A673 (cell line): ENCODE measurements around the gene EEIG2. TPM values are rescaled to one million over a fixed set of nuclear protein-coding genes. Genes with fewer than 3 reads are reported as not detected.

Experiments used
- BruUV-seq: library from RNA; stranded (reverse); fragments of 400-500 nt; replicated peaks from 2 replicates; lab custom pipeline; 2021; lab: Mats Ljungman, UMichigan
- CTCF ChIA-PET: fragments of 300-600 bp; sonication (Branson Sonifier 250); formaldehyde crosslinking; loops from one replicate; lab custom pipeline; 2022; ENCODE audit warnings: antibody characterized with exemption; lab: Charles Lee
- POLR2A ChIA-PET: fragments of 300-600 bp; sonication (Branson Sonifier 250); formaldehyde crosslinking; loops from one replicate; lab custom pipeline; 2022; ENCODE audit warnings: antibody characterized with exemption; ENCODE audit not compliant: low non-redundant PET; lab: Charles Lee
- DNase-seq: peaks from one replicate; pipeline ENCODE4 v3.0.0-alpha.2; 2015; ENCODE audit warnings: low spot score
- H3K27ac ChIP-seq: fragments of 200-600 bp; sonication (generic); 2 replicates; pipeline ENCODE4 v1.5.1; 2016; ENCODE audit warnings: mixed run types, low read depth, mild to moderate bottlenecking, mixed read lengths, antibody characterized with exemption, low read length; ENCODE audit not compliant: poor library complexity, severe bottlenecking
- H3K27me3 ChIP-seq: fragments of 200-600 bp; sonication (generic); replicated peaks from 2 replicates; pipeline ENCODE4 v1.6.1; 2017; ENCODE audit warnings: mixed run types, low read depth, mild to moderate bottlenecking, mixed read lengths, antibody characterized with exemption, low read length; ENCODE audit not compliant: insufficient read depth, poor library complexity
- H3K36me3 ChIP-seq: fragments of 200-600 bp; sonication (generic); 2 replicates; pipeline ENCODE4 v1.6.1; 2016; ENCODE audit warnings: mixed run types, mild to moderate bottlenecking, mixed read lengths, antibody characterized with exemption, low read length; ENCODE audit not compliant: insufficient read depth, poor library complexity, severe bottlenecking
- H3K4me1 ChIP-seq: fragments of 200-600 bp; sonication (generic); 2 replicates; pipeline ENCODE4 v1.6.1; 2017; ENCODE audit warnings: mixed run types, mild to moderate bottlenecking, mixed read lengths, antibody characterized with exemption, low read length; ENCODE audit not compliant: insufficient read depth, poor library complexity, severe bottlenecking
- H3K4me3 ChIP-seq: fragments of 200-600 bp; sonication (generic); 2 replicates; pipeline ENCODE4 v1.5.1; 2016; ENCODE audit warnings: low read depth, mixed run types, mild to moderate bottlenecking, mixed read lengths, low read length; ENCODE audit not compliant: poor library complexity, severe bottlenecking
- H3K9me3 ChIP-seq: fragments of 200-600 bp; sonication (generic); 2 replicates; pipeline ENCODE4 v1.6.1; 2016; ENCODE audit warnings: mixed run types, low read depth, mild to moderate bottlenecking, mixed read lengths, antibody characterized with exemption, low read length; ENCODE audit not compliant: poor library complexity, severe bottlenecking
- CTCF ChIP-seq: fragments of 300-800, 200-600 bp; sonication (generic); conservative IDR thresholded peaks from 2 replicates; pipeline ENCODE4 v1.5.1; 2017; ENCODE audit warnings: low read depth, mild to moderate bottlenecking, antibody characterized with exemption, low read length, moderate library complexity, mixed read lengths
- EZH2 ChIP-seq: fragments of 200-600 bp; sonication (generic); IDR thresholded peaks from 2 replicates; pipeline ENCODE4 v1.6.1; 2017; ENCODE audit warnings: borderline replicate concordance, low read depth, mild to moderate bottlenecking, mixed read lengths, antibody characterized with exemption, low read length; ENCODE audit not compliant: poor library complexity, severe bottlenecking
- intact Hi-C: fragments of 100-400 bp; cut with micrococcal nuclease; formaldehyde crosslinking; loops from one replicate; pipeline ENCODE4 v1.10.0; 2022; ENCODE audit not compliant: unreplicated experiment
- total RNA-seq: library from RNA; stranded (reverse); gene quantifications from 2 replicates; pipeline ENCODE4 v1.2.3, GENCODE V29; 2021

The EEIG2 gene
- total RNA-seq, 1 experiment from 2014 or later, result 14.6 TPM

DNA sequence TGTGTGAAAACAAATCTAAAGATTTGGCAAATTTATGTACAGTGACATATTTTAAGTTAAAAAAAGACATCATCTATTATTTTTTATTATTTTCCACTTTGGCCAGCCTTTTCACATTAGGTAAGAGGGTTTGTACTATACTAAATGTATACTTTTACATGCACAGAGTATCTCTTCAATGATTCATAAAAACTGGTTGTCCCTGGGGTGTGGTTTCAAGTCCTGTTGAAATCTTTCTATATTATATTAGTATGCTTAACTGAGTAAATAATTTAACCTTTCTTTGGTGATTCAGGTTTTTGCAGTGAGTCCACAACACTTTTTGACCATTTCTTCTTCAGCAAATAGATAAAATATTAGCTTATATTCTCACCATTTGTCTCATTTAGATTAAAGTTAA, 45.7 kb downstream of the EEIG2 start:
- CTCF ChIA-PET, result no interaction called here
- intact Hi-C loops, result loop anchor here (2.0 kb wide), 1 partner anchor 19 kb away; no protein-coding TSS in a partner anchor
- Histone ChIP-seq H3K9me3 (no peaks in the 10 kb centered on the region), H3K4me3 (no peak overlapping the region), H3K4me1 (peaks cover 12% of the 10 kb centered on the region), H3K36me3 (no peaks in the 10 kb centered on the region), H3K27me3 (no peaks in the 10 kb centered on the region), H3K27ac (no peak overlapping the region)
- POLR2A ChIA-PET, result no interaction called here
- TF ChIP-seq CTCF (no peak), EZH2 (no peak)
- BruUV-seq, result no TSS peak
- no peak for DNase-seq

GRCh38 chr1:108606478-108606877, 46.6 kb downstream of the EEIG2 start:
- TF ChIP-seq EZH2 (no peak), CTCF (no peak)
- no peaks in the 10 kb centered on the region for H3K9me3 ChIP-seq
- ChIA-PET POLR2A (no interaction called here), CTCF (no interaction called here)
- H3K27me3 ChIP-seq, result no peaks in the 10 kb centered on the region
- no peak for DNase-seq
- H3K36me3 ChIP-seq, result no peaks in the 10 kb centered on the region
- H3K4me3 ChIP-seq, result no peak overlapping the region
- no peak overlapping the region for H3K27ac ChIP-seq
- peaks cover 12% of the 10 kb centered on the region for H3K4me1 ChIP-seq
- intact Hi-C loops, result no loop called here
- BruUV-seq, result no TSS peak

- CTCF ChIA-PET, result no interaction called here
- TF ChIP-seq EZH2, result no peak
- TF ChIP-seq CTCF, result no peak
- DNase-seq, result no peak
- intact Hi-C loops, result no loop called here
- Histone ChIP-seq H3K9me3 (no peaks in the 10 kb centered on the region), H3K4me1 (peaks cover 12% of the 10 kb centered on the region), H3K36me3 (no peaks in the 10 kb centered on the region), H3K4me3 (no peak overlapping the region), H3K27me3 (no peaks in the 10 kb centered on the region), H3K27ac (no peak overlapping the region)
- BruUV-seq, result no TSS peak
- POLR2A ChIA-PET, result no interaction called here
Measured at GRCh38 chr1:108609483-108610049, 49.7 kb downstream of the EEIG2 start.

Other genes with a start within 250 kb of the EEIG2 start
- not detected in 2 replicates for gene NBPF6, start 109.8 kb upstream of the EEIG2 start, total RNA-seq
- gene HENMT1, start 101.0 kb downstream of the EEIG2 start, total RNA-seq, result 9.5 and 11.0 TPM in 2 replicates
- 49.3 and 59.5 TPM in 2 replicates for gene PRPF38B, start 132.2 kb downstream of the EEIG2 start, total RNA-seq
- gene FNDC7, start 152.8 kb downstream of the EEIG2 start, total RNA-seq, result 0.13 TPM in 1 of 2 replicates, not detected in the other
- gene STXBP3, start 186.6 kb downstream of the EEIG2 start, total RNA-seq, result 23.6 and 24.4 TPM in 2 replicates